HUES48 (cell line): ENCODE results near the gene USB1.
"Not testable (repeated sequence)": the region's sequence is repeated elsewhere in the genome, so short reads cannot be mapped to it uniquely, and the experiment has no call there.

Source experiments
- H3K27ac ChIP-seq: one replicate; pipeline ENCODE4 v1.7.0; 2013; ENCODE audit warnings: low read depth, low read length, inconsistent platforms
- H3K27me3 ChIP-seq: 2 replicates; pipeline ENCODE4 v1.6.1; 2013; ENCODE audit warnings: mild to moderate bottlenecking, low read length; ENCODE audit not compliant: control insufficient read depth, insufficient read depth
- H3K36me3 ChIP-seq: 2 replicates; pipeline ENCODE4 v1.6.1; 2013; ENCODE audit warnings: low read length; ENCODE audit not compliant: control insufficient read depth, insufficient read depth
- H3K4me1 ChIP-seq: 2 replicates; pipeline ENCODE4 v1.6.1; 2013; ENCODE audit warnings: mild to moderate bottlenecking, low read length; ENCODE audit not compliant: control insufficient read depth, insufficient read depth
- H3K4me3 ChIP-seq: 2 replicates; pipeline ENCODE4 v1.5.1; 2013; ENCODE audit warnings: mild to moderate bottlenecking, low read depth, low read length
- H3K9ac ChIP-seq: 2 replicates; pipeline ENCODE4 v1.6.1; 2013; ENCODE audit warnings: mild to moderate bottlenecking, low read depth, low read length, moderate library complexity
- H3K9me3 ChIP-seq: 2 replicates; pipeline ENCODE4 v1.6.1; 2013; ENCODE audit warnings: low read length; ENCODE audit not compliant: control insufficient read depth, insufficient read depth

USB1 gene

DNA sequence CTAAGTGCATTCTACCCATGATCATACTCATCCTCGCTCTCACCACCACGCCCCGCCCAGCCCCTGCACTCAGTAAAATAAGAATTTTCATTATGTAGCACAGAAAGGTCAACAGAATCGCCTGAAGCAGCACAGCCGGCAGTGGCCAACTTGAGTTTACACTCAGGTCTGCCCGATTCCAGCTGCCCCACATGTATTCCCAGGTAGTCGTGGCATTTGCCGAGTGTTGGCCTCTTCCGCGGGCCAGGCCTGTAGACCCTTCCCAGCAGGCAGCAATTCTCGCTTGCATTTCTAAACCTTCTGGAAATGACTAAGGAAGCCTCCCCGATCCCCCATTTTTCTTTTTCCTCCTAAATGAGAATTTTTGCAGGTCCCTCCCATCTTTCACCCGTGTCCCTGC, 30.9 kb upstream of the USB1 start:
- Histone ChIP-seq H3K4me1 (no peaks in the 10 kb centered on the region), H3K4me3 (no peak overlapping the region)

DNA sequence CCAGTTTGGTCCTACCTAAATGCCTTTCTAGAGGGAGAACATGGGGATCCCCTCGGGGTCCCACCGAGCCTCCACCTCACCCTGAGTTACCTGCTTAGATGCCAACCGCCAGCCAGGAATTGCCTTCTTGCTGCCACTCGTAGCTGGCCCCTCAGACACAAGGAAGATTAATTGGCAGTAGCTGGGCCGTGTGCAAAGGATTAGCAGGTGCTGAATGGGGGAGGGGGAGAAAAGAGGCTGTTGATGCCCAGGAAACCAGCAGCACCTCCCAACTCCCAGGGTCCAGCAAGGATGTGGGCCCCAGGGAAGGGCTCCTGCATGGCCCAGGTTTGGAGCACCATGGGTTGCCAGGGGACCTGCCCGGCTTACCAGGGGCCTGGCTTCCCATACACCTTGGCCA, 30.2 kb upstream of the USB1 start, which contains the start of gene CNGB1:
TSS of gene CNGB1 (minus strand) at position 159 of the 400 bp plus-strand sequence. CDS start 3,842 bp downstream, outside the sequence.
- Histone ChIP-seq H3K36me3 (no peaks in the 10 kb centered on the region), H3K27me3 (no peaks in the 10 kb centered on the region), H3K9me3 (no peaks in the 10 kb centered on the region), H3K4me3 (no peak within 1 kb of the TSS), H3K9ac (no peak within 1 kb of the TSS), H3K27ac (no peak within 1 kb of the TSS), H3K4me1 (no peaks in the 10 kb centered on the region)

More for the DNA sequence above, 30.9 kb upstream of the USB1 start:
- Histone ChIP-seq H3K27ac (no peak overlapping the region), H3K9ac (no peak overlapping the region), H3K9me3 (no peaks in the 10 kb centered on the region), H3K36me3 (no peaks in the 10 kb centered on the region), H3K27me3 (no peaks in the 10 kb centered on the region)

DNA sequence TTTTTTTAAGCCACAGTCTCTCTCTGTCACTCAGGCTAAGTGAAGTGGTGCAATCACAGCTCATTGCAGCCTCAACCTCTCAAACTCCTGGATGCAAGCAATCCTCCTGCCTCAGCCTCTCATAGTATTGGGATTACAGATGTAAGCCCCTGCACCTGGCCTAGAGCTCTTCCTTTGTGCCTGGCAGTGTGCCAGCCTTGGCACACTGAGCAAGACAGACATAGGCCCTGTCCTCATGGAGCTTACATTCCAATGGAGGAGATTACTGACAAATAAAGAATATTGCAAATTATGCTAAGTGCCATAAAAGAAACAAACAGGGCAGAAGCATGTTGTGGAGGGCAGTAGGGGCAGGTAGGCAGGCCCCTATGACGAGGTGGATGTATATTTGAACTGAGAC, 29.4 kb upstream of the USB1 start:
- Histone ChIP-seq H3K9ac (no peak overlapping the region), H3K4me1 (no peaks in the 10 kb centered on the region), H3K27me3 (no peaks in the 10 kb centered on the region), H3K9me3 (no peaks in the 10 kb centered on the region), H3K36me3 (no peaks in the 10 kb centered on the region), H3K4me3 (no peak overlapping the region), H3K27ac (no peak overlapping the region)

DNA sequence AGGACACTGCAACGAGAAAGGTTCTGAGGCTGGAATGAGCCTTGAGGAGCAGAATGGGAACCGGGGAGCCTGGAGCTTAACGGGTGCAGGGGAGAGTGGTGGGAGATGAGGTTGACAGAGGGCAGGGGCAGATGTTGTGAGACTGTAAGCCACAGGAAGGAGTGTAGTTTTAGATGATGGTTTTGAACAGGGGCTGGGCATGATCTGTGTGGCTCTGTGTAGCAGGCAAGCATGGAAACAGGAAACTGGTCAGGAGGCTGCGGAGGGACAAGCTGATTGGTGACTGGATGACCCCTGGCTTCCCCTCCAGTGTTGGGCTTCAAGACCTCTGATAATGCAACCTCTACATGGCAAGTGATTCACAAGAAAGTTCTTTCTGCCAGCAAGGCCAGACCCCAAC, 28.9 kb upstream of the USB1 start:
- Histone ChIP-seq H3K4me1 (no peaks in the 10 kb centered on the region), H3K4me3 (no peak overlapping the region), H3K9ac (no peak overlapping the region), H3K36me3 (no peaks in the 10 kb centered on the region), H3K9me3 (no peaks in the 10 kb centered on the region), H3K27me3 (no peaks in the 10 kb centered on the region), H3K27ac (no peak overlapping the region)

DNA sequence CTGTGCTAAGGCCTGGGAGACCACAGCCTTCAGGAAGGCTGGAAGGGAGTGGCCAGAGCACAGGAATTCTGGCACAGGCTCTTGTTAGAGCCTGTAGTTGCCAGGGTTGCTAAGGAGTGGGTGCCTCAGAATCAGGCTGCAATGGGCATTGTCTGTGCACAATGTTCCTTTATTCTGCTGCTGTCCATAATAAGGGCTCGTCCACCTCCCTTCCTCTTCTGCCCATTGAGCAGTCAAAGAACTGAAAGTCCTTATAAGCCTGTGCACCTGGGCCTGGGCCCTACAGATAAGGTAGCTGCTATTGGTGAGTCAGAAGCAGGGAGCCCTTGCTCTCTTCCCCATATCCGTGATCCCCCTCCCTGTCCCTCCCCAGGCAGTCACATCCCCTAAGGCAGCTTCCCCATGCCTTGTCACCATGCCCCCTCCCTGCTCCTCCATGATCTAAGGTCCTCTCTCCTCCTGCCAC, 24.8 kb upstream of the USB1 start:
- no peak overlapping the region for H3K9ac ChIP-seq
- H3K4me3 ChIP-seq, result no peak overlapping the region
- no peak overlapping the region for H3K27ac ChIP-seq
- H3K27me3 ChIP-seq, result no peaks in the 10 kb centered on the region
- H3K4me1 ChIP-seq, result no peaks in the 10 kb centered on the region
- no peaks in the 10 kb centered on the region for H3K9me3 ChIP-seq
- H3K36me3 ChIP-seq, result no peaks in the 10 kb centered on the region

DNA sequence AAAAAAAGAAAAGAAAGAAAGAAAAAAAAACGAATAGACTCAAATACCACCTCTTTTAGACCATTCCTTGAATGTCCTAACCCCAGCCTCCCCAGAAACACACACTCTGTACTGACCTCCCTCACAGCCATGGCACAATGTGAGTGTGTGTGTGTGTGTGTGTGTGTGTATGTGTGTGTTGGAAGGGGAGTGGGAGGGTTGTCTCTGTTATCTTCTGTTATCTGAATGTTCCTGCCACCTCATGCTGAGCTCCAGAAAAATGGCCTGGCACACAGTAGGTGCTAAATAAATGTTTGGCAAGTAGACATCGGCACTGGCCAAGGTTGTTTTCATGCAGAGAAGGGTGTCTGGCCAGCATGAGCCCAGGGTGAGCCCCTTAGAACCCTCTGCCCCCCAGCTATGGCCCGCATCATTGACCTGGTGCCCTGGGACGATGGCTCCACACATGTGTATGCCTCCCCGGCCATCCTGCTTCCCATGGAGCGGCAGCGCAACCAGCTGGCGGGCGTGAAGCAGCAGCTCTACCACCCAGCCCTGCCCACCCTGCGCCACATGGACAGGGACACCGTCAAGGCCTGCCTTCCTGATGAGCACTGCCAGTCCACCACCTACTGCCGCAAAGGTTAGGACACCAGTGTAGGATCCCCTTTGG, 23.7 kb upstream of the USB1 start:
- Histone ChIP-seq H3K27ac (no peak overlapping the region), H3K4me1 (no peaks in the 10 kb centered on the region), H3K9ac (no peak overlapping the region), H3K9me3 (no peaks in the 10 kb centered on the region), H3K4me3 (no peak overlapping the region), H3K27me3 (no peaks in the 10 kb centered on the region), H3K36me3 (no peaks in the 10 kb centered on the region)

GRCh38 chr16:57978070-57978465, 23.1 kb upstream of the USB1 start:
- not testable (repeated sequence) for H3K9ac ChIP-seq, H3K27ac ChIP-seq, H3K4me3 ChIP-seq, H3K27me3 ChIP-seq, H3K4me1 ChIP-seq, H3K9me3 ChIP-seq, H3K36me3 ChIP-seq

GRCh38 chr16:57979006-57979585, 22.1 kb upstream of the USB1 start:
- peaks cover 4% of the 10 kb centered on the region for H3K27me3 ChIP-seq
- no peaks in the 10 kb centered on the region for H3K9me3 ChIP-seq
- no peak overlapping the region for H3K27ac ChIP-seq
- no peak overlapping the region for H3K4me3 ChIP-seq
- no peak overlapping the region for H3K9ac ChIP-seq
- no peaks in the 10 kb centered on the region for H3K36me3 ChIP-seq
- H3K4me1 ChIP-seq, result no peaks in the 10 kb centered on the region

- no peaks in the 10 kb centered on the region for H3K9me3 ChIP-seq
- no peaks in the 10 kb centered on the region for H3K36me3 ChIP-seq
- no peak overlapping the region for H3K9ac ChIP-seq
- H3K4me3 ChIP-seq, result no peak overlapping the region
- peaks cover 25% of the 10 kb centered on the region for H3K27me3 ChIP-seq
- 0 out of 2 replicates have a peak, but pooled peaks cover 3% of the 10 kb centered on the region for H3K4me1 ChIP-seq
- H3K27ac ChIP-seq, result no peak overlapping the region
These were observed 19.6 kb upstream of the USB1 start for GRCh38 chr16:57981636-57982035.

DNA sequence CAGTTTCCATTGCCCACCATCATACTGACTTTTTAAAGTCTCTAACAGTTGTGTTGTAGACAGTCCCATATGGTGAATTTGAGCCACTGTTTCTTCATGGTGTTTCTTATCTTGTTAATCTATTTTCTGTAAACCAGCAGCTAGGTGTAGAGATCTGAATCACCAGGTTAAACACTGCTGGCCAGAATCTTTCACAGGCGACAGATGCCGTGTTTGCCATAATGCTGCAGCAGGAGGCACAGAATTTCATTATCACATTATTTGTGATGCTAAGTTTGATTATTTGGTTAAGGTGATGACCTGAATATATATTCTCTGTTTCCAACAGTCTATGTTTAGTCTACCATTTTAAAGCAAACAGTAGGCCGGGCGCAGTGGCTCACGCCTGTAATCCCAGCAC, 18.8 kb upstream of the USB1 start:
- Histone ChIP-seq H3K9ac (no peak overlapping the region), H3K27ac (no peak overlapping the region), H3K36me3 (no peaks in the 10 kb centered on the region), H3K27me3 (peaks cover 31% of the 10 kb centered on the region), H3K4me1 (0 out of 2 replicates have a peak, but pooled peaks cover 3% of the 10 kb centered on the region), H3K4me3 (no peak overlapping the region), H3K9me3 (no peaks in the 10 kb centered on the region)

GRCh38 chr16:57984443-57985203, 16.6 kb upstream of the USB1 start:
- H3K9ac ChIP-seq, result no peak overlapping the region; the same call in 1 of the 2 replicates
- 0 out of 2 replicates have a peak, but pooled peaks cover 3% of the 10 kb centered on the region for H3K4me1 ChIP-seq
- no peaks in the 10 kb centered on the region for H3K36me3 ChIP-seq
- H3K27me3 ChIP-seq, result peaks cover 31% of the 10 kb centered on the region
- H3K4me3 ChIP-seq, result peak overlapping the region; percentile 80
- no peak overlapping the region for H3K27ac ChIP-seq
- no peaks in the 10 kb centered on the region for H3K9me3 ChIP-seq
